Endothelial cell of umbilical vein (primary cell): ENCODE results near the gene CIDEB. TPM values are rescaled to one million over a fixed set of nuclear protein-coding genes. Genes with fewer than 3 reads are reported as not detected.

Experiments
- BruUV-seq: library from RNA; stranded (reverse); fragments of 400-500 nt; replicated peaks from 2 replicates; lab custom pipeline; 2021; lab: Mats Ljungman, UMichigan
- CTCF ChIA-PET: fragments of 300-600, 350-600 bp; sonication (Branson Sonifier 250); formaldehyde crosslinking; loops from one replicate; lab custom pipeline; 2021; ENCODE audit warnings: antibody characterized with exemption, inconsistent platforms; lab: Charles Lee
- POLR2A ChIA-PET: fragments of 300-600, 350-600 bp; sonication (Branson Sonifier 250); formaldehyde crosslinking; loops from one replicate; lab custom pipeline; 2021; ENCODE audit warnings: antibody characterized with exemption, inconsistent platforms; lab: Charles Lee
- DNase-seq: peaks from one replicate; pipeline ENCODE4 v3.0.0-alpha.2; 2011; ENCODE audit warnings: low read depth, low spot score
- FAIRE-seq: peaks from 2 replicates; lab custom pipeline; 2011; peaks lifted over from hg19 to GRCh38; lab: Jason Lieb, UNC
- H2AFZ ChIP-seq: 2 replicates; pipeline ENCODE4 v1.6.0; 2012; ENCODE audit warnings: low read depth, low read length, control low read depth, inconsistent platforms
- H3K27ac ChIP-seq: 2 replicates; pipeline ENCODE4 v1.5.1; 2011; ENCODE audit warnings: low read depth, mild to moderate bottlenecking, control low read depth, low read length, moderate library complexity; ENCODE audit not compliant: insufficient read depth
- H3K27me3 ChIP-seq, 2 experiments: 2 replicates each; pipeline versions ENCODE4 v1.6.0 to v1.6.1; 2011; ENCODE audit warnings: low read length in 2 of 2, mixed read lengths in 1 of 2; ENCODE audit not compliant: control insufficient read depth in 2 of 2, insufficient read depth in 2 of 2
- H3K36me3 ChIP-seq, 2 experiments: 2 replicates in 1 of 2; 3 replicates in 1 of 2; pipeline ENCODE4 v1.5.1; 2011; ENCODE audit warnings: low read length in 2 of 2, mild to moderate bottlenecking in 1 of 2, moderate library complexity in 1 of 2; ENCODE audit not compliant: control insufficient read depth in 2 of 2, insufficient read depth in 2 of 2; ENCODE audit errors: extremely low read depth in 1 of 2
- H3K4me1 ChIP-seq: 3 replicates; pipeline ENCODE4 v1.5.1; 2011; ENCODE audit warnings: mild to moderate bottlenecking, low read length; ENCODE audit not compliant: control insufficient read depth, insufficient read depth; ENCODE audit errors: extremely low read depth
- H3K4me2 ChIP-seq: 2 replicates; pipeline ENCODE4 v1.6.1; 2011; ENCODE audit warnings: low read length, control low read depth, mixed read lengths; ENCODE audit not compliant: insufficient read depth
- H3K4me3 ChIP-seq, 3 experiments: fragments of 200-600 bp in 1 of 3; sonication (generic), shearing (Covaris generic) in 1 of 3; replicated peaks in 1 of 3; 2 replicates each; pipeline ENCODE4 v1.5.1; 2011 to 2016; ENCODE audit warnings: control low read depth in 3 of 3, low read length in 3 of 3, mild to moderate bottlenecking in 2 of 3, inconsistent platforms in 1 of 3, low read depth in 1 of 3, moderate library complexity in 1 of 3; ENCODE audit not compliant: insufficient read depth in 1 of 3
- H3K79me2 ChIP-seq: 2 replicates; pipeline ENCODE4 v1.6.0; 2012; ENCODE audit warnings: low read length, inconsistent platforms; ENCODE audit not compliant: control insufficient read depth, insufficient read depth
- H3K9ac ChIP-seq: replicated peaks from 2 replicates; pipeline ENCODE3; 2011; ENCODE audit warnings: low read length, control low read depth; ENCODE audit not compliant: insufficient read depth; ENCODE audit errors: extremely low read depth
- H3K9me1 ChIP-seq: replicated peaks from 3 replicates; pipeline ENCODE4 v1.6.0; 2011; ENCODE audit warnings: mild to moderate bottlenecking, low read length; ENCODE audit not compliant: control insufficient read depth, insufficient read depth; ENCODE audit errors: extremely low read depth
- H3K9me3 ChIP-seq: replicated peaks from 2 replicates; pipeline ENCODE4 v1.5.1; 2012; ENCODE audit warnings: low read length, inconsistent platforms; ENCODE audit not compliant: control insufficient read depth, insufficient read depth
- H4K20me1 ChIP-seq: replicated peaks from 2 replicates; pipeline ENCODE3; 2011; ENCODE audit warnings: mild to moderate bottlenecking, low read length; ENCODE audit not compliant: control insufficient read depth, insufficient read depth; ENCODE audit errors: extremely low read depth
- EZH2 ChIP-seq: IDR thresholded peaks from 2 replicates; pipeline ENCODE4 v1.6.1; 2012; ENCODE audit warnings: borderline replicate concordance, low read depth, mild to moderate bottlenecking, moderate library complexity, low read length, inconsistent platforms; ENCODE audit not compliant: severe bottlenecking
- FOS ChIP-seq: IDR thresholded peaks from 2 replicates; pipeline ENCODE4 v1.6.1; 2011; ENCODE audit warnings: mild to moderate bottlenecking, low read length, moderate library complexity, borderline replicate concordance; ENCODE audit not compliant: insufficient read depth
- GATA2 ChIP-seq: IDR thresholded peaks from 2 replicates; pipeline ENCODE4 v1.7.0; 2011; ENCODE audit warnings: low read depth, mild to moderate bottlenecking, moderate library complexity, mixed read lengths, low read length; ENCODE audit not compliant: insufficient read length, insufficient read depth
- JUN ChIP-seq: IDR thresholded peaks from 2 replicates; pipeline ENCODE4 v1.6.1; 2011; ENCODE audit warnings: borderline replicate concordance, low read depth; ENCODE audit not compliant: insufficient read length, insufficient read depth
- MYC ChIP-seq: IDR thresholded peaks from one replicate; pipeline ENCODE4 v1.6.1; 2011; ENCODE audit warnings: mild to moderate bottlenecking, low read depth, low read length
- POLR2A ChIP-seq: IDR thresholded peaks from 2 replicates; pipeline ENCODE4 v1.6.1; 2012; ENCODE audit warnings: low read depth, mild to moderate bottlenecking, control low read depth, low read length
- POLR2AphosphoS5 ChIP-seq: IDR thresholded peaks from 2 replicates; pipeline ENCODE4 v1.6.1; 2012; ENCODE audit warnings: low read depth, mild to moderate bottlenecking, control low read depth, low read length, moderate library complexity; ENCODE audit not compliant: insufficient read depth
- dilution Hi-C: fragments of 300-500 bp; cut with MboI; formaldehyde crosslinking; loops from one replicate; pipeline ENCODE4 v1.15.0; 2019; ENCODE audit warnings: low sequenced_read_pairs; ENCODE audit not compliant: extremely low pct_ligation_motif_present
- intact Hi-C: fragments of 100-400 bp; cut with micrococcal nuclease; formaldehyde crosslinking; loops from one replicate; pipeline ENCODE4 v1.10.0; 2022
- polyA plus RNA-seq, 4 experiments: library from polyadenylated mRNA; depleted of rRNA in 3 of 4; stranded (reverse) in 3 of 4; unstranded in 1 of 4; fragments of >200 nt; gene quantifications; 2 replicates each; pipeline versions ENCODE4 v1.2.1 to v1.2.3, GENCODE V29; 2011 to 2012; ENCODE audit warnings: missing spikeins in 1 of 4
- total RNA-seq: library from RNA; stranded (reverse); gene quantifications from 2 replicates; pipeline ENCODE4 v1.2.3, GENCODE V29; 2021
- TF ChIP-seq, protein P1 (sequence below), 2 donors: IDR thresholded peaks; 1 replicate in 1 of 2; 2 replicates in 1 of 2; pipeline ENCODE4 v1.5.1; 2011; ENCODE audit warnings: low read length in 2 of 2, mild to moderate bottlenecking in 2 of 2, moderate library complexity in 2 of 2, control low read depth in 1 of 2, inconsistent platforms in 1 of 2, low read depth in 1 of 2; ENCODE audit not compliant: insufficient read depth in 1 of 2; ENCODE audit errors: extremely low read depth in 1 of 2
- TF ChIP-seq, protein P2 (sequence below): IDR thresholded peaks from 2 replicates; pipeline ENCODE4 v1.6.1; 2011; ENCODE audit not compliant: insufficient read depth, insufficient read length

CIDEB gene
- total and polyA plus RNA-seq, 2 donors (not counting 3 experiments of a cell fraction or from before 2014, with no cell fraction given), result 5.2 to 7.2 TPM

DNA sequence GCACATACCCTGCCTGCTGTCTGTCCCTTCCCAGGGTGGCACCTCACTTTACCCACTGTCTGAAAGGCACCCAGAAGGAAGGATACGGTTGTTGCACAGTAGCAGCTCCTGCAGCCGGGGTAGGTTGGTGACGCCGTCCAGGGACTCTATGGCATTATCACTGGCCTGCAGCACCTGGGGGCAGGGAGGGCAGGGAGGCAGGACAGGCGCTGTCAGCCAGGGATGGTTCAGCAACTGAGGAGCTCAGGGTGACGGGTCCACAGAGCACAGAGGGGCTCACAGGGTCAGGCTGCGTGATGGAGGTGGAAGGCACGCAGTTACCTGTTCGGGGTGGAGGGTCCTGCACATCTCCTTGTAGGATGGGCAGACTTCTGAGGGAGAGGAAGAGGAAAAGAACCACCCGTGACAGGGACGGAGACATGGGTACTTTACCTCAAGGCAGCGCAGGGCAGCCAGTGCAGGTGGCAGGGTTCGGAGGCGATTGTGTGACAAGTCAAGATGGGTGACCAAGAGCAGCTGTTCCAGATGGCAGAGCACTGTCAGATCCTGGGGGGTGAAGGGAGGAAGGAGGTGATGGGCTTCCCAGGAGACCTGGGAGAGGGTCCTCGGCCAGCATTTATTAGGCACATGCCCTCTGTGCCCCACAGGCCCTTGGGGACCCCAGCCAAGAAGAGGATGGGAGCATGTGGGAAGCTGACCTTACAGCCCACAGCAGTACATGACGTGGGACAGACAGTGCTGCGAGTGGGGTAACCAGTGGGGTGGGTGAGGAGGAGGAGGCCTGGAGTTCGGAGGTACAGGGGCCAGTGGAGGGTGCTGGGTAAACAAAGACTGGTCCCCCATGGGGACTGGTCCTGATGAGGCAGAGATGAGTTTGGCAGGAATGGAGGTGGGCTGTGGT, 41.2 kb downstream of the CIDEB start:
- no peak for FAIRE-seq
- POLR2A ChIA-PET, result interaction anchor here (0.8 kb wide), 1 partner anchor 13 kb away, joined by 3 read pairs; no protein-coding TSS in a partner anchor
- H4K20me1 ChIP-seq, result no peaks in the 10 kb centered on the region
- TF ChIP-seq GATA2 (no peak), JUN (no peak), MYC (no peak), EZH2 (no peak), POLR2A (no peak), FOS (no peak), POLR2AphosphoS5 (no peak)
- TF ChIP-seq, protein P1, sequence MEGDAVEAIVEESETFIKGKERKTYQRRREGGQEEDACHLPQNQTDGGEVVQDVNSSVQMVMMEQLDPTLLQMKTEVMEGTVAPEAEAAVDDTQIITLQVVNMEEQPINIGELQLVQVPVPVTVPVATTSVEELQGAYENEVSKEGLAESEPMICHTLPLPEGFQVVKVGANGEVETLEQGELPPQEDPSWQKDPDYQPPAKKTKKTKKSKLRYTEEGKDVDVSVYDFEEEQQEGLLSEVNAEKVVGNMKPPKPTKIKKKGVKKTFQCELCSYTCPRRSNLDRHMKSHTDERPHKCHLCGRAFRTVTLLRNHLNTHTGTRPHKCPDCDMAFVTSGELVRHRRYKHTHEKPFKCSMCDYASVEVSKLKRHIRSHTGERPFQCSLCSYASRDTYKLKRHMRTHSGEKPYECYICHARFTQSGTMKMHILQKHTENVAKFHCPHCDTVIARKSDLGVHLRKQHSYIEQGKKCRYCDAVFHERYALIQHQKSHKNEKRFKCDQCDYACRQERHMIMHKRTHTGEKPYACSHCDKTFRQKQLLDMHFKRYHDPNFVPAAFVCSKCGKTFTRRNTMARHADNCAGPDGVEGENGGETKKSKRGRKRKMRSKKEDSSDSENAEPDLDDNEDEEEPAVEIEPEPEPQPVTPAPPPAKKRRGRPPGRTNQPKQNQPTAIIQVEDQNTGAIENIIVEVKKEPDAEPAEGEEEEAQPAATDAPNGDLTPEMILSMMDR (IDR thresholded peaks at IDR 0.05; ENCODE audit: extremely low read depth in 1 of 2, insufficient read depth in 1 of 2, low read depth in 1 of 2, low read length in 2 of 2), result no peak
- TF ChIP-seq, protein P2, sequence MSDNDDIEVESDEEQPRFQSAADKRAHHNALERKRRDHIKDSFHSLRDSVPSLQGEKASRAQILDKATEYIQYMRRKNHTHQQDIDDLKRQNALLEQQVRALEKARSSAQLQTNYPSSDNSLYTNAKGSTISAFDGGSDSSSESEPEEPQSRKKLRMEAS, result no peak
- intact Hi-C loops (no loop called here), dilution Hi-C loops (no loop called here)
- H3K4me1 ChIP-seq, result peaks cover 5% of the 10 kb centered on the region
- H3K27me3 ChIP-seq, result no peaks in the 10 kb centered on the region
- CTCF ChIA-PET, result interaction anchor here (1.5 kb wide), 1 partner anchor 24 kb away, joined by 4 read pairs; no protein-coding TSS in a partner anchor
- H3K4me3 ChIP-seq, result no peak overlapping the region
- H3K9ac ChIP-seq, result no peak overlapping the region
- H3K9me1 ChIP-seq, result no peaks in the 10 kb centered on the region
- no peak overlapping the region for H2AFZ ChIP-seq
- H3K9me3 ChIP-seq, result no peaks in the 10 kb centered on the region
- no peak overlapping the region for H3K27ac ChIP-seq
- no TSS peak for BruUV-seq
- H3K79me2 ChIP-seq, result no peaks in the 10 kb centered on the region
- DNase-seq, result no peak
- no peak overlapping the region for H3K4me2 ChIP-seq
- H3K36me3 ChIP-seq, result peaks cover 2 to 21% of the 10 kb centered on the region in 2 experiments
